Measurements from ENCODE around the gene STXBP6. TPM values are rescaled to one million over a fixed set of nuclear protein-coding genes. Genes with fewer than 3 reads are reported as not detected.

The STXBP6 gene
- total RNA-seq, 1 donor from 2014 or later = not detected

DNA sequence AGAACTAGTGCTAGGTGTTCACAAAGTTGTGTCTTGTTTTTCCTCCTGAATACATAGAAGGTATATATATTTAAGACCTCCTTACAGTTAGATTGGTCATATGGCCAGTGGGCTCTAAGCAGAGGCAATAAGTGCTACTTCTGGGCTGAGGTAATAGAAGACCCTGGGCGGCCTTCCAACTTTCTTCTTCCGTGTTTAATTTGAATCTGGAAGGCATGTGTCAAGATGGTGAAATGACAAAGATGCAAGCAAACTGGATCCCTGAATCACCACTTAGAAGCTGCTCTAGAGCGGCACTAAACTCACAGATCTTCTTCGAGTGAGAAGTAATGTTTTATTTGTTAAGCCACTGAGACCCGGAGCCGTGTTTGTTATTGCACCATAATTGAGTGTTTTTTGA lies 215.0 kb downstream of the STXBP6 start:
- intact Hi-C loops (cut with micrococcal nuclease) = no loop called here

DNA sequence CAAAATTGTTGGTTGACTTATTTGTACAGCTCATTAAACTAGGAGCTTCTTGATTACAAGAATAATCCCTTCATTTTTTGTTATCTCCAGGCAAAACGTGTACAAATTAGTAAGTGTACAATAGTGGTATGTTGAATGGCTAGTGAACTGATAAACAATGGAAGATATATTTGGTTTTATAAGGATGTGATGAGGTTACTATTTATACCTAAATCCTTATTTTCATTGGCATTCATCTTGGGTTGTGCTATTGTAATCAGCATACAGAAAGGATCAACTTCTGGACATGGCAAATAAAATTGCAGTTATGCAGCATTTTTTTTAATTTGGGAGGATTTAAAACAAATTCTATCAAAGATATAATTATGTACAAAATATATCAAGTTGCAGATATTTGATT lies 216.6 kb downstream of the STXBP6 start:
- intact Hi-C loops (cut with micrococcal nuclease) = no loop called here

DNA sequence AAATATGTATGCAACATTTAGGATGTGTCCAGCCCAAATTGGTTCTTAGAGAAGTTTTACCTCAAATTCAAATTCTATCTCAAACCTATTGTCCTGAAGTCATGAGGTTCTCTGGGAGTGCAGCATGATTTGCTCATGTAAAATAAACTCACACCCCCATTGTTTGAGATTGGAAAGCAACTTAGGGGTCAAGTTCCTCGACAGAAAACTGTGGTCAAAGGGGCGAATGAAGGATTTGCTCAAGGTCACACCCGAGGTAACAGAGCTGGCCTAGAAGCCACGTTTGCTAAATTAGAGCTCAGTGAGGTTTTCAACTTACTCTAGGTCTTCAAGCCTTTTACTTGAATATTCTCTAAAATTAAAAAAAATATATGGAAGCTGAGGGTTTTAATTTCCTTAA lies 218.3 kb downstream of the STXBP6 start:
- intact Hi-C loops (cut with micrococcal nuclease) = no loop called here

DNA sequence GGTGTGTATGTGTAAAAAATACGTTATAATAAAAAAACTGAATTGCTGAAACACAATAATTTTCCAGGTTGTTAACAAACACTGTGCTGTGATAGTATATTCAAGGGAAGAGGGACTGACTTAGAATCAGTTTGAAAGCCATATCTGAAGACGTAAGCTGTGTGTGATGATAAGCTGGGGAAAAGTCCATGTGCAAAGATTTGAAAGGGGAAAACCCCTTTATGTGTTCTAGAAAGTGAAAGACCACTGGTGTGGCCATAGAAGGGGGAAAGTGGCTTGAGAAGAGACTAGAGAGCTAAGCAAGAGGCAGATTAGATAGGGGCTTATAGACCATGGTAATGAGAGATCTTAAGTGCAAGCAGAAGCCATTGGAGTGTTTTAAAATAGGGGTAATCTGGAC lies 220.1 kb downstream of the STXBP6 start:
- intact Hi-C loops (cut with micrococcal nuclease) = no loop called here

DNA sequence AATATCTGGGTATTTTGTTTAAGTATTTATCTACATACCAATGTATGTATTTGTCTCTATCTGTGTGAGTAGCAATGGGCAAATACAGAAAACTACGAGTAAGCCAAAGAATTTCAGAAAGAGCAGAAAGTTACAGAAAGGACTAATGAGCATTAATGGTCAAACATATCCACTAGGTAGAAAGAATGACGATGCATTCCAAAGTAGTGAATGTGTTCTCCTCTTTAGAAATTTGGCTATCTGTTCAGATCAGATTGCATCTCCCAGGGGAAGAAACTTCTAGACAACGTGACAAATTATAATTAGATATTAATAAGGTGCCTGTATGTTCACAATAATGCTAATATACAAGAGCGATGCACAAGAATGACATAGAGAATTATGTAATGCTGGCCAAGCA lies 221.5 kb downstream of the STXBP6 start:
- intact Hi-C loops (cut with micrococcal nuclease) = no loop called here

DNA sequence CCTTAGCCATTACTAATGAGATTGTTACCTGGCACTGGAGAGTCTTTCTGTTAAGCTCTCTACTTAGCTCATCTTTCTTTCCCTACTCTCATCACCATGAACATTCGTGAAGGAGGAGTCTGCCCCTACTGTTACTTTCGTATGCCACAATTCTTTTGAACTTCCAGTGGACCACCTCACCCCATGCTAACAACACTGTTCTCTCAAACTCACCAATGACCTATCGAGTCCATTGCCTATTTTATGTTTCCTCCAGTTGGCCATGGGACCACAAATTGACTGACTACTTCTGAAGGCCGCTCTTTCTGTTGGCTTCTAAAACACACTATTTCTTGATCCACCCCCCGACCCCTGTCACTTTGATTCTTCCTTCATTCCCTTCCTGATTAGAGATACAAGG lies 223.6 kb downstream of the STXBP6 start:
- intact Hi-C loops (cut with micrococcal nuclease) = no loop called here

DNA sequence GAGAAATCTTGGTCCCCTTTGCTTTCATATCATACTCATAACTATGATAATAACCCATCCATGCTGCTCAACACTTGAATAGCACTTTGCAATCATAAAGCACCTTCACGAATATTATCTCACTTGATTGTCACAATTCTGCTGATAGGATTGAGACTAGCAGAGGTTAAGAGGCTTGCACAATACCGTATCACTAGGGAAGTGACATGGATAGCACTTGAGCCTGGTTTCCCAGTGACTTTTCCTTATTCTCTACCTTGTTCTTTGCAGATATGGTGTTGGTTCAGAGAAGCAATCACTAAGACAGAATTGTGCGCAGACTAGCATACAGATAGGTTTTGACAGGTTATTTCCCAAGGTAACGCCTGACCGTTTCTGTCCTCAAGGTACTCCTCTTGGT lies 229.3 kb downstream of the STXBP6 start:
- intact Hi-C loops (cut with micrococcal nuclease) = no loop called here

DNA sequence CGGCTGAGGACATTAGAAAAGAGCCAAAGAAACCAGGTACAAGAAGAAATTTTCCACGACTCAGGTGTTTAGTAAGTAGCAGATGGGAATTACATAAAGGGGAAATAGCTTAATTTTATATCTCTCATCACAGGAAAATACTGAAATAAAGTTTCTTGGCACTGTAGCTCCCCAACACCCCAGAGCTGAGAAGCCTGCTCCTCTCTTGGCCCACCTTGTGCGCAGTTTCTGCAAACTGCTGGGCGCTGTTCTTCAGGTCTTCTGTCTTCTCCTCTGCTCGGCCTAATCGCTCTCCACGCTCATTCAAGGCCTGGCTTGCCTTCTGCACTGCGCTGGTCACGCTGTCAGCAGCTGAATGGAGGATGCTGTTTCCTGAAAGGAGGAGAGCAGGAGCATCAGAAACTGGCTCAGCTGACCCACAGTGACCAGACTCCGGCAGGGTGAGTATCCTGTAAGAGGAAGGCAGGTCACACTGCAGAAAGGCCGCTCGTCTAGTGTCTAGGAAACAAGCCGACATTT lies 231.1 kb downstream of the STXBP6 start:
- intact Hi-C loops (cut with micrococcal nuclease) = no loop called here

DNA sequence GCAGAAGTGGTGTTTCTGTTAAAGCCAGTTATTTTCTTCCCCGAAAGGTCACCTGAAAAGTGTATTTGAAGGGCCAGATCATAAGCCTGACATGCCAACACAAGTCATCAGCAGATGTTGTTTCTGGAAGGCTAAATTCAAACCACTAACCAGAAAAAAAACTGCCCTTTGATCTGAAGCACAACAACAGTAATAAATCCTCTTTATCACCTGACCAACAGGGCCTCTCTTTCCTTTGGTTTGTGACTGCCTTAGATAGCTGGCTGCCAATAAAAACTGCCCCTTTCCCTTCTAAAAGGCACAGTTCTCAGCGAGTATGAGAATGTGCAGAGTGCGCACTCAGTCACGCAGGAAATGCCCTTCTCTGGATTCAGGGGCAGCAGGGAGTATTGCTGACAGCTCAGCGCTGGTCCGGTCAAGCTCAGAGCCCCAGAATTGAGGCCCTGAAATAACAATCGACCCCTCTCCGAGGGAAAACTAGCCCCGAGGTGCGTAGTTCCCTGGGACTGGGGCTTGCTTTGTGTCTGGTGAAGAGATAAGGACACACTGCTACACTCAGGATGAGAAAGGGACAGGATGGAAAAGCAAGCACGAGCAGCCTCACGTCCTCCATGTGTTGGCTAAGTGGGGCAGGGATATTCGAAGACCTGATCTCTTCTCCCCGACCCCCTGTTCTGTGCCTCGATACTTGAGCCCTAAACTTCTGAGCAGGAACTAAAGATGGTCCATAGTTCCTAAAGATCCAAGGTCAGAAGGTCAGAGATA lies 231.7 kb downstream of the STXBP6 start:
- intact Hi-C loops (cut with micrococcal nuclease) = no loop called here

DNA sequence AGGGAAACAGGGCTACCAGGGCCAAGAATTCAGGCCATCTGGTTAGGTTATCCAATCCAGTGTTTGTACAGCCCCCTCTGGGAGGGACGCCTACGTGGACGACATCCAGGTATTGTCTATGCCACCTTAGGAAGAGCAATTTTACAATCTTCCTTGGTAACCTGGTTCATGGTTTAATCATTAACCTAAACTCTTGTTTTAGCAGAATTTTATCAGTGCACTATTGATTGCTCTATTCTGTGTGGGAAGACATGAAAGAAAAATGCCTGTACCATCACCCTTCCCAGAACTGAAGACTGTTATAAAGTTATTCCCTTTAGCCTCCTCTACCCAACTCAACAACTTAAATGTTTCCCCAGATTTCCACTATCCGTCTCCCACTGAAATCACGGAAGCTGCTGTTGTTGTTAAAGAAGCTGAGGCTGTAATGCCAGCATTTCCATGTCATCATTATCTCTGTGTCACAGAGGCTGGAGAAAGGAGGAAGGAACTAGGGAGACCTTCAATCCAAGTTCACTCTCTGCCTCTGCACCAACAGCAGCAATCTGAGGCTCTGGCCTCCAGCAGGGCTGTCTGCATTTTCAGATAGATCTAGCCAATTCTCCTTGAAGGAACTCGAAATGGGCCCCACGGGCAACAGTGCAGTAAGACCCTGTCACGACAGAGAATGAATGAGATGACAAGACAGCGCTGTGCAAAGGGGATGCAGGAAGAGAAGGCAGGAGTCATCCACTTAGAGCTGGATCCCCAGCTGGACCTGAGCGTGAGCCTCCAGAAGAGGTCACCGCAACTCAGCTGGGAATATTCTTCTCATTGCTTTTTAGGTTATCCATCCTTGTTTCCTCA lies 232.5 kb downstream of the STXBP6 start:
- intact Hi-C loops (cut with micrococcal nuclease) = no loop called here

DNA sequence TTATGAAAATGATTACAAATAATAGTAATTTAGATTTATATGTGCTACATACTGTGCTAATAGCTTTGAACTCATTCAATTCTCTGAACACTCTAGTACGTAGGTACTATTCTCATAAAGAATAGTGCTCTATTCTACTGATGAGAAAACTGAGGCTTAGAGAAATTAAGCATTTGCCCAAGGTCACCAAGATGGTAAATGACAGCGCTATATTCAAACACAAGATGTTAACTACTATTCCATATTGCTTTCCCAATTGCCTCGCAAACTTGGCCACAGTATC lies 233.1 kb downstream of the STXBP6 start:
- intact Hi-C loops (cut with micrococcal nuclease) = no loop called here

DNA sequence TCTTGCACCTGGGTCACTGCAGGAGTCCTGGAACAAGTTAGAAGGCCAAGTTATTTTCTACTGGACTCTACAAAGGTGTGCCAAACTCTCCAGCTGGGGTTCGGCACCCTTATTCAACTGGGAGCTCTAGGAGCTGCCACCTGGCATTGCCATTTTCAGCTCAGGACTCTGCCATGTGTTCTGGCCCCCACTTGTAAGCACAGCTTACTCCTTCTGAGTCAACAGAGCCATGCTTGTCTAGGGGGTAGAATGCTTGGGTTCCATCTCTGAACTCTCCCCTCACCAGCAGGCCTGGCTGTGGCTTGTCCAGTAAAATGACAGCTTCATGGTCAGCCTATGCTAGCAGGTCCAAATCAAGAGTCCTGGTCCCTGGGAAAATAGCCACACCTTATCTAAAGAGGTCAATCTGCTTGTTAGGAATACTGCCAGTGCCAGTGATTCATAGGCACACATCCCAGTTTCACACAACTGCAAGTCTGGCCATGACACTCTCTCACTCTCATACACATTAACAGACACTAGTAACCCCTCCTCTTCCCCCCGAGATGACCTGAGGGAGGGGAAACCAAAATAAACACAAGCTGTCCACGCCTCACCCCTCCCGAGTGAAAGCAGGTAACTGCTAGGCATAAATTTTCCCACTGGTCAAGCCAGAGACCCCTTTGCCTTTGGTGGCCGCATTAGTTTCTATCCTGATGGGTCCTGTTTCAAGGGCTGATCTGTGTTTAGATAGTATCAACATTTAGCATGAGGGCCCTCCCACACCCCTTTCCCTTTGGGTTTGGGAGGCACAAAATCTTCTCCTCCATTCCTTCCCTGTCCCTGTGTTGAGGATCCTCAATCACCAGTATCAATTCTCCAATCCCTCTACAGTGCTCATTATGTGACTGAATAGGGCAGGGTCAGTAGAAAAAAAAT lies 233.7 kb downstream of the STXBP6 start:
- intact Hi-C loops (cut with micrococcal nuclease) = no loop called here

DNA sequence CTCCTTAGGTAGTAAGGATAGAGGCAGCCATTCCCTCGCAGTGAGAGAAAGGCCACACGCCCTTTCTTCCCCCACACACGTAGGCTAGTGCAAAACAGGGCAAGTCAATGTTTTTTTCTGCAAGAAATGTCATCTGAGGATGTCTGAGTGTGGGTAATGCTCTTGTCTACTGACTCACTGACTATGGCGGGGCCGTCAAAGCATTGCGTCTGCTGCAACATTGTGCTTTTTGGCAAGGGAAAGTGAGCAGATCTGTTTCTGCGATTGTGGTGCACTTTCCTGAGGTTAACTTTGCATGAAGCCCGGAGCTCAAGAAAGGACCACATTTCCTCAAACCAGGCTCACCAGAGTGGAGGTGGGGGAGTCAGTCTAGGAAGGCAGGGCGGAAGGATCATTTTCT lies 234.4 kb downstream of the STXBP6 start:
- intact Hi-C loops (cut with micrococcal nuclease) = no loop called here

DNA sequence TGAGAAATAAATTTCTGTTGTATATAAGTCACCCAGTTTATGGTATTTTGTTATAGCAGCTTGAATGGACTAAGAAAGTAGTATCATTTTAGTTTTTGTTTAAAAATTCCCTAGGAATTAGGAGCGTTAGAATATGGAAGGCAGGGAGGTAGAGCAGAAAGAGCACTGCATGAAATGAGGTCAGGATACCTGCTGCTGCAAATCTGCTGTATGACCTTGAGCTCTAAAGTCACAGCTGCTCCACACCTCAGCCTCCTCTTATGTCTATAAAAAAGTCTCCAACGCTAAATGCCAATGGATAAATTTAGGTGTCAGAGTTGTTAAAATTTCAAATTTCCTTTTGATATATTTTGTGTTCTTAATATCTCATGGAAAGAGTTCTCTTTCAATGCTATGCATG lies 235.0 kb downstream of the STXBP6 start:
- intact Hi-C loops (cut with micrococcal nuclease) = no loop called here

DNA sequence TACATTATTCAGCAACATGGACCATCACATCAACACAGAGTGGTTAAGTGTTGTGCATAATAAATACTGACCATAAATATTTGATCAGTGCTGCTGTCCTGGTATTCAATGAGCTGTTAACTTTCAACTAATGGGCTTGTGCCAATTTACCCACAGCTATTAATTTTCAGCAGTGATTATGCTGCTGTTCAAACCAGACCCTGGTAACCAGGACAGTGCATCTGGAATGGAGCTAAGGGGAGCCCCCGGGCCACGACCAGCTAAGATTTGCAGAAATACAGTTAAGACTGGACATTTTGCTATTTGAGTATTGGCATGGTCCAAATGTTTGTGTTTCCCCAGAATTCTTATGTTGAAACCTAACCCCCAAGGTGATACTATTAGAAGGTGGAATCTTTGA lies 235.6 kb downstream of the STXBP6 start:
- intact Hi-C loops (cut with micrococcal nuclease) = no loop called here

DNA sequence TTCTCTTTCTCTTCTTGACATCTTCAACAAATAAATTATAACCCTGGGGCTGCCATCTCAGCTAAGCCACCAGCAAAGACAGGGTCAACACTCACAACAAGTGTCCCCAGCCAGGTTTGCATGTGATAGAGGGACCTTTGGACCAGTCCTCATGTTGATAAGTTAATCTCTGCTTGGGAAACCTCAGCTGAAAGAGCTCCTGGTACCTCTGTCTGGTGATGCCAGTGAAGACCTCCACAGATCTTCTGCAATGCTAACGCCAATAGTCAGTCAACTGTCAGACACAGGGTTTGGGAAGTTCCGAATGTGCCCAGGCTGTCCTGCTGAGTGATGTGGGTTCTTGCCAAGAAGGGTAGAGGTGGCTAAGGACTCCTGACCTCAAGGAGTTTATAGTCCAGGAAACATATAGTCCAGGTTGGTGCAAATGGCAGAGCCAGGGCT lies 236.1 kb downstream of the STXBP6 start:
- intact Hi-C loops (cut with micrococcal nuclease) = no loop called here

DNA sequence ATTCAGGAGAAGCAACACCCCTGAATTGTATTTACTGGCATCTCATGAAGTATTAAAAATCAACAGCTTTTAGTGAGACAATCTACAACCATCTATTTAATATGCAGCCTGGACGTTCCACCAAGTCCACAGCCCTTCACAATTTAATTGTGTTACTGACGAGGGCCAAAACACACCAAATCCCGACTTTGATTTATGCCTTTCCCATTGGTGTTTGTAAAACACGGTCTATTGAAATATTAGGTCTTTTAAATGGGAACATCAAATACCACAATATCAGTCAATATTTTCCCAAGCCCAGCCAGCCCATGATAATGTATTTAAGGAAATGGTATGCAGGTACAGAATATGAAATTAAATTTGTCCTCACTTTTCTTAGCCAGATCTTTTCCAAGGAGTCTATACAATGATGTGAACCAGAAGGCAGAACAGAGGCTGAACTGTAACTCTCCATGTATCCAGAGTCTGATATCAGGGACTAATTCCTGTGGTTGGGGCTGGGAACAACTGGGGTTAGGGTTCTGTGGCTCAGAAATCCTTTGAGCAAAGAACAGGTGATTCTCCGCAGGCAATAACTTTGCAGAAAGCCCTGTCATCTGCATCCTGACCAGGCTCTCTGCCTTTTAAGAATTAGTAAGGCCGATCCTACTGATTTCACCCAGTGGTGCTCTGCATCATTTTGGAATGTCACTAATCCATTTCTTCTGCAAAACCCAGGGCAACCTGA lies 236.7 kb downstream of the STXBP6 start:
- intact Hi-C loops (cut with micrococcal nuclease) = no loop called here

DNA sequence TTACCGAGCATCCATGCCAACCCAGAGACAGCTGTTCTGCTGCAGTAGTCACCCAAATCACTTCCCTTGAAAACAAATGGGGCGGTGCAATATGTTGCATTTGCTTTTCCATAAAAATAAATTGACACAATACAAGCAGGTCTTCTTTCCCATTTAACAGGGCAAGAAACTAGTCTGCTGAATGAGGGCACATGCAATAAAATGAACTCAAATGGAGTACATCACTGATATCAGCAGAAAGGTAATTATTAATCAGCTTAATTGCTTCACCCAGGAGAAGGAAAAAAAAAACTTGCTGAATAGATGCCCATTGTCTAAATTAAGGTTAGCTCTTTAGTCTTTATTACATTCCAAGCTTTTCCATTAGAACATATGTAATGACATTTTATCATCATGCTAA lies 240.8 kb downstream of the STXBP6 start:
- intact Hi-C loops (cut with micrococcal nuclease) = no loop called here

DNA sequence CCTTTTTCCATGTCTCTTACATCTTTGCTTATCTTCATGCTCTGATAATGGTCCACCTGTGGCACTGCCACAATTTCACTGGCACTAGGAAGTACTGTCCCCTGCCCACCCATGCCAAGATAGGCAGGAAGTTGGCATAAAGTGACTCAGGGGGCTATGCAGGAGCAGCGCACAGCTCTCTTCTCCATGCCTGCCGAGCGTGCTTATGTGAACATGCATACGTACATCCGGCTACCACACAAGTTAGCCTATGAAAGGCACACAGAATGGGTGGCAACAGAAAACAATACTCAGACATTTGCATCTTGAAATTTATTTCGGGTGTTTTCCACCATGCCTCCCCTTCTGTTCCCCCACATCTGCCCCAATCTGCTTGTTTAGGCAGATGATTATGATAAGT lies 241.5 kb downstream of the STXBP6 start:
- intact Hi-C loops (cut with micrococcal nuclease) = no loop called here

DNA sequence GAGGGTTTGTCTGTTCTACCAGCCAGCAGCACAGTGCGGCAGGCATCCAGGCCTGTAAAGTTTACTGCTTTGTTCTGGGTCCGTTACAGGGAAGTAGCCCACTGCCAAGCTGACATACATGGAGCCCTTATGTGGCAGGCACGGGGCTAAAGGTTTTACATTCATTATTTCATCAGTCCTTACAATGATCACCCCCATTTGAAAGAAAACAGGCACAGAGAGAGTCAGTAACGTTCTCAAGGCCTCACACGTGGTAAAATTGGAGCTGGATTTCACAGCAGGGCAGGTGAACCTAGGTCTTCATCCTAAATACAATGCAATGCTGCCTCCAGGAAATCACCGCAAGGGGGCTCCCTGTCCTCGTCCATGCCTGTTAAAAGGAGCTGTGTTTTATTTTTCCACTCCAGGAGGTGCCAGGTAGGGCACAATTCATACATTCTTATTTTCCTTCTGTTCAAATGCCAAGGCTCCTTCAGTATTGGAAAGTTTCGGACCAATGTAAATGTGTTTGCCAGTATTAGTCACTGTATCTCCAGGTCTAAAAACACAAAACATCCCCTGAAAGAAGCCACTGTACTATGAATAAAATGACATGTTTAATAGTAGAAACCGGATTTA lies 243.8 kb downstream of the STXBP6 start:
- intact Hi-C loops (cut with micrococcal nuclease) = loop anchor here (2.0 kb wide), 1 partner anchor 327 kb away; no protein-coding TSS in a partner anchor

Data from T-helper 2 cell treated with Interferon-gamma antibody and Interleukin-4, amounts not matched to agents 100 ng/mL and 5 ng/mL, for 36 hours (primary cell).